H9 (cell line): ENCODE measurements around the gene RRP15. TPM values are rescaled to one million over a fixed set of nuclear protein-coding genes. Genes with fewer than 3 reads are reported as not detected.

Source experiments
- DNase-seq: peaks from one replicate; pipeline ENCODE4 v3.0.0-alpha.2; 2017
- H2AFZ ChIP-seq: one replicate; pipeline ENCODE4 v1.6.1; 2013; ENCODE audit warnings: mild to moderate bottlenecking, low read length, control low read depth, moderate library complexity
- H2AK5ac ChIP-seq: 2 replicates; pipeline ENCODE4 v1.6.1; 2013; ENCODE audit warnings: low read length, control low read depth, mixed read lengths; ENCODE audit not compliant: insufficient read length
- H2BK120ac ChIP-seq: one replicate; pipeline ENCODE4 v1.6.1; 2013; ENCODE audit warnings: low read depth, mild to moderate bottlenecking, low read length, control low read depth, inconsistent platforms; ENCODE audit not compliant: poor library complexity, severe bottlenecking
- H2BK12ac ChIP-seq: 2 replicates; pipeline ENCODE4 v1.6.1; 2013; ENCODE audit warnings: low read length, control low read depth, mixed read lengths, low read depth; ENCODE audit not compliant: insufficient read length
- H2BK15ac ChIP-seq: 2 replicates; pipeline ENCODE4 v1.6.1; 2013; ENCODE audit warnings: low read depth, low read length, control low read depth
- H2BK20ac ChIP-seq: one replicate; pipeline ENCODE4 v1.6.1; 2013; ENCODE audit warnings: low read depth, mild to moderate bottlenecking, low read length, control low read depth, inconsistent platforms; ENCODE audit not compliant: poor library complexity, severe bottlenecking
- H2BK5ac ChIP-seq: 2 replicates; pipeline ENCODE4 v1.6.1; 2013; ENCODE audit warnings: low read length, control low read depth, mixed read lengths; ENCODE audit not compliant: insufficient read length
- H3K14ac ChIP-seq: 2 replicates; pipeline ENCODE4 v1.6.1; 2013; ENCODE audit warnings: low read length, control low read depth; ENCODE audit not compliant: insufficient read depth
- H3K18ac ChIP-seq: 2 replicates; pipeline ENCODE4 v1.6.1; 2013; ENCODE audit warnings: low read depth, mild to moderate bottlenecking, mixed read lengths, low read length, control low read depth; ENCODE audit not compliant: insufficient read length
- H3K23ac ChIP-seq: 2 replicates; pipeline ENCODE4 v1.6.1; 2013; ENCODE audit warnings: low read length, control low read depth, mixed read lengths, low read depth; ENCODE audit not compliant: insufficient read length
- H3K23me2 ChIP-seq: 2 replicates; pipeline ENCODE4 v1.6.1; 2013; ENCODE audit warnings: low read depth, mild to moderate bottlenecking, mixed read lengths, low read length, control low read depth; ENCODE audit not compliant: insufficient read length, poor library complexity, severe bottlenecking
- H3K27ac ChIP-seq: 2 replicates; pipeline ENCODE4 v1.5.1; 2013; ENCODE audit warnings: low read length, control low read depth, mixed read lengths, low read depth; ENCODE audit not compliant: insufficient read length
- H3K27me3 ChIP-seq: 2 replicates; pipeline ENCODE4 v1.6.1; 2013; ENCODE audit warnings: low read length, control low read depth, inconsistent platforms; ENCODE audit not compliant: insufficient read depth
- H3K4ac ChIP-seq: 2 replicates; pipeline ENCODE4 v1.6.1; 2013; ENCODE audit warnings: low read depth, mild to moderate bottlenecking, control low read depth, inconsistent platforms, low read length, moderate library complexity
- H3K4me1 ChIP-seq: 2 replicates; pipeline ENCODE4 v1.6.1; 2013; ENCODE audit warnings: low read length, control low read depth, inconsistent platforms; ENCODE audit not compliant: insufficient read depth
- H3K4me2 ChIP-seq: 2 replicates; pipeline ENCODE4 v1.6.1; 2013; ENCODE audit warnings: low read length, control low read depth, mixed read lengths; ENCODE audit not compliant: insufficient read length, insufficient read depth
- H3K56ac ChIP-seq: 2 replicates; pipeline ENCODE4 v1.6.1; 2013; ENCODE audit warnings: low read depth, mild to moderate bottlenecking, mixed read lengths, low read length, control low read depth; ENCODE audit not compliant: insufficient read length
- H3K79me1 ChIP-seq: 2 replicates; pipeline ENCODE4 v1.6.1; 2013; ENCODE audit warnings: low read depth, mild to moderate bottlenecking, moderate library complexity, low read length, control low read depth, inconsistent platforms; ENCODE audit not compliant: insufficient read depth, poor library complexity, severe bottlenecking
- H3K79me2 ChIP-seq: 2 replicates; pipeline ENCODE4 v1.6.1; 2013; ENCODE audit warnings: low read length, control low read depth, inconsistent platforms; ENCODE audit not compliant: insufficient read depth
- H3K9ac ChIP-seq: 2 replicates; pipeline ENCODE4 v1.6.1; 2013; ENCODE audit warnings: low read length, control low read depth, mixed read lengths; ENCODE audit not compliant: insufficient read length; ENCODE audit errors: extremely low read depth
- H3K9me3 ChIP-seq: one replicate; pipeline ENCODE4 v1.6.1; 2013; ENCODE audit warnings: low read depth, low read length, inconsistent platforms; ENCODE audit not compliant: control insufficient read depth
- H3T11ph ChIP-seq: one replicate; pipeline ENCODE4 v1.6.1; 2013; ENCODE audit warnings: mild to moderate bottlenecking, low read length, control low read depth, inconsistent platforms
- H4K20me1 ChIP-seq: one replicate; pipeline ENCODE4 v1.6.1; 2013; ENCODE audit not compliant: control insufficient read depth, insufficient read length, insufficient read depth
- H4K5ac ChIP-seq: 2 replicates; pipeline ENCODE4 v1.6.1; 2013; ENCODE audit warnings: low read depth, mild to moderate bottlenecking, mixed read lengths, low read length, control low read depth; ENCODE audit not compliant: insufficient read length
- H4K8ac ChIP-seq: replicated peaks from 2 replicates; pipeline ENCODE4 v1.6.1; 2013; ENCODE audit warnings: low read length, control low read depth, mixed read lengths, low read depth; ENCODE audit not compliant: insufficient read length
- H4K91ac ChIP-seq: 2 replicates; pipeline ENCODE4 v1.6.1; 2013; ENCODE audit warnings: low read depth, mild to moderate bottlenecking, moderate library complexity, mixed read lengths, low read length, control low read depth; ENCODE audit not compliant: insufficient read length
- H3K27ac Mint-ChIP-seq, 3 experiments: 2 replicates in 2 of 3; 3 replicates in 1 of 3; pipeline ENCODE4 v1.8.0; 2020 to 2021; ENCODE audit warnings: mixed read lengths in 3 of 3, mild to moderate bottlenecking in 1 of 3, moderate library complexity in 1 of 3
- H3K27me3 Mint-ChIP-seq: 2 replicates; pipeline ENCODE4 v1.8.0; 2021; ENCODE audit warnings: low read depth, mild to moderate bottlenecking, moderate library complexity, mixed read lengths
- H3K36me3 Mint-ChIP-seq, 3 experiments: 2 replicates in 2 of 3; 3 replicates in 1 of 3; pipeline ENCODE4 v1.8.0; 2020 to 2021; ENCODE audit warnings: low read depth in 3 of 3, mixed read lengths in 3 of 3; ENCODE audit not compliant: insufficient read depth in 1 of 3
- H3K4me1 Mint-ChIP-seq, 2 experiments: 2 replicates each; pipeline ENCODE4 v1.8.0; 2020; ENCODE audit warnings: mixed read lengths in 2 of 2
- H3K4me3 Mint-ChIP-seq, 2 experiments: 2 replicates in 1 of 2; 3 replicates in 1 of 2; pipeline ENCODE4 v1.8.0; 2020 to 2021; ENCODE audit warnings: mild to moderate bottlenecking in 2 of 2, mixed read lengths in 2 of 2, moderate library complexity in 1 of 2
- H3K9me3 Mint-ChIP-seq, 2 experiments: 2 replicates in 1 of 2; 3 replicates in 1 of 2; pipeline ENCODE4 v1.8.0; 2020; ENCODE audit warnings: mild to moderate bottlenecking in 2 of 2, mixed read lengths in 2 of 2, moderate library complexity in 1 of 2
- WGBS: extraction: QIAGEN DNeasy Blood & Tissue Kit; methylation state at CpG from one replicate; pipeline ENCODE4 v1.1.7; 2013; ENCODE audit warnings: missing lambda C conversion rate, low lambda C conversion rate, mixed read lengths; ENCODE audit not compliant: insufficient read length; ENCODE audit errors: extremely low coverage; 5-methylcytosine and 5-hydroxymethylcytosine counted together
- long read RNA-seq: library from polyadenylated mRNA; unstranded; transcript quantifications from one replicate; pipeline ENCODE4 v2.0.0, GENCODE V29; 2020
- total RNA-seq: library from RNA; stranded (reverse); gene quantifications from 2 replicates; pipeline ENCODE4 v1.2.1, GENCODE V29; 2021
- TF ChIP-seq, protein P1 (sequence below): fragments of 200-600 bp; sonication (generic); conservative IDR thresholded peaks from 3 replicates; pipeline ENCODE4 v1.8.0; 2021; ENCODE audit warnings: antibody characterized with exemption, mild to moderate bottlenecking

The RRP15 gene
- total RNA-seq, result 48.7 and 54.0 TPM in 2 replicates
- long read RNA-seq, full-length matches to known transcripts, result 41 of 48 reads
- long read RNA-seq, partial matches to known transcripts, result 2 of 48 reads
- long read RNA-seq, other reads (novel, unspliced or antisense), result 5 of 48 reads

- TF ChIP-seq, protein P1, sequence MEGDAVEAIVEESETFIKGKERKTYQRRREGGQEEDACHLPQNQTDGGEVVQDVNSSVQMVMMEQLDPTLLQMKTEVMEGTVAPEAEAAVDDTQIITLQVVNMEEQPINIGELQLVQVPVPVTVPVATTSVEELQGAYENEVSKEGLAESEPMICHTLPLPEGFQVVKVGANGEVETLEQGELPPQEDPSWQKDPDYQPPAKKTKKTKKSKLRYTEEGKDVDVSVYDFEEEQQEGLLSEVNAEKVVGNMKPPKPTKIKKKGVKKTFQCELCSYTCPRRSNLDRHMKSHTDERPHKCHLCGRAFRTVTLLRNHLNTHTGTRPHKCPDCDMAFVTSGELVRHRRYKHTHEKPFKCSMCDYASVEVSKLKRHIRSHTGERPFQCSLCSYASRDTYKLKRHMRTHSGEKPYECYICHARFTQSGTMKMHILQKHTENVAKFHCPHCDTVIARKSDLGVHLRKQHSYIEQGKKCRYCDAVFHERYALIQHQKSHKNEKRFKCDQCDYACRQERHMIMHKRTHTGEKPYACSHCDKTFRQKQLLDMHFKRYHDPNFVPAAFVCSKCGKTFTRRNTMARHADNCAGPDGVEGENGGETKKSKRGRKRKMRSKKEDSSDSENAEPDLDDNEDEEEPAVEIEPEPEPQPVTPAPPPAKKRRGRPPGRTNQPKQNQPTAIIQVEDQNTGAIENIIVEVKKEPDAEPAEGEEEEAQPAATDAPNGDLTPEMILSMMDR, result no peak
- no peak within 1 kb of the TSS for H2BK20ac ChIP-seq
- peak within 1 kb of the TSS; percentile 33 for H4K5ac ChIP-seq
- Mint-ChIP-seq H3K4me3 (peak within 1 kb of the TSS; percentile 93 to 95), H3K4me1 (peaks cover 11 to 20% of the 10 kb centered on the region in 2 experiments), H3K27me3 (peaks cover 3% of the 10 kb centered on the region), H3K27ac (peak within 1 kb of the TSS; percentile 94 to 98 (median 97)), H3K36me3 (peaks cover 2 to 12% (median 5%) of the 10 kb centered on the region in 3 experiments), H3K9me3 (peaks cover 15 to 20% of the 10 kb centered on the region in 2 experiments)
- H2BK120ac ChIP-seq, result no peak within 1 kb of the TSS
- H3K56ac ChIP-seq, result no peak within 1 kb of the TSS
- H2BK15ac ChIP-seq, result no peak within 1 kb of the TSS
- no peak within 1 kb of the TSS for H3K4ac ChIP-seq
- H3K79me1 ChIP-seq, result no peaks in the 10 kb centered on the region
- H4K8ac ChIP-seq, result no peak within 1 kb of the TSS
- peaks cover 21% of the 10 kb centered on the region; the same call in 1 of the 2 replicates for H3K79me2 ChIP-seq
- no peaks in the 10 kb centered on the region for H3K27me3 ChIP-seq
- peak within 1 kb of the TSS; percentile 89 for H3K14ac ChIP-seq
- H4K20me1 ChIP-seq, result no peaks in the 10 kb centered on the region
- H3K23ac ChIP-seq, result no peak within 1 kb of the TSS
- H2AFZ ChIP-seq, result peak within 1 kb of the TSS; percentile 57
- H3T11ph ChIP-seq, result no peak within 1 kb of the TSS
- H2BK5ac ChIP-seq, result no peak within 1 kb of the TSS
- no peak within 1 kb of the TSS for H4K91ac ChIP-seq
- H3K4me2 ChIP-seq, result peak within 1 kb of the TSS; percentile 59
- peaks cover 3% of the 10 kb centered on the region; the same call in 1 of the 2 replicates for H3K4me1 ChIP-seq
- H3K18ac ChIP-seq, result peak within 1 kb of the TSS; percentile 73
- WGBS, result no CpG with 5 or more reads among the region's 45 CpGs
- DNase-seq, result peak; percentile 90
- peak within 1 kb of the TSS; percentile 94 for H3K9ac ChIP-seq
- H3K23me2 ChIP-seq, result peaks cover 13% of the 10 kb centered on the region
- H2BK12ac ChIP-seq, result no peak within 1 kb of the TSS
- H2AK5ac ChIP-seq, result no peak within 1 kb of the TSS
- peaks cover 5% of the 10 kb centered on the region for H3K9me3 ChIP-seq
- peak within 1 kb of the TSS; percentile 1 for H3K27ac ChIP-seq
Measured at GRCh38 chr1:218284917-218285635, at the start of gene RRP15. Gene RRP15, plus strand, starts transcription at chr1:218285293. Its CDS starts 24 bp downstream, at chr1:218285317.
